Prostate gland (tissue), 2 donors: ENCODE measurements around the gene C1QL2.

ENCODE experiments used
- POLR2A ChIP-seq: fragments of 450-650 bp; IDR thresholded peaks from one replicate; pipeline ENCODE4 v1.6.1; 2016; ENCODE audit warnings: antibody characterized with exemption, mild to moderate bottlenecking
- POLR2AphosphoS5 ChIP-seq: sonication (generic); formaldehyde crosslinking; IDR thresholded peaks from one replicate; pipeline ENCODE4 v1.6.1; 2017; ENCODE audit warnings: antibody characterized with exemption
- TF ChIP-seq, protein P1 (sequence below), 4 experiments: fragments of 200-600 bp in 2 of 4; fragments of 450-650 bp in 2 of 4; sonication (generic) in 2 of 4; IDR thresholded peaks; 1 replicate in 3 of 4; 2 replicates in 1 of 4; pipeline ENCODE4 v1.5.1; 2016 to 2019; ENCODE audit warnings: antibody characterized with exemption in 4 of 4, mild to moderate bottlenecking in 2 of 4, moderate library complexity in 2 of 4

DNA sequence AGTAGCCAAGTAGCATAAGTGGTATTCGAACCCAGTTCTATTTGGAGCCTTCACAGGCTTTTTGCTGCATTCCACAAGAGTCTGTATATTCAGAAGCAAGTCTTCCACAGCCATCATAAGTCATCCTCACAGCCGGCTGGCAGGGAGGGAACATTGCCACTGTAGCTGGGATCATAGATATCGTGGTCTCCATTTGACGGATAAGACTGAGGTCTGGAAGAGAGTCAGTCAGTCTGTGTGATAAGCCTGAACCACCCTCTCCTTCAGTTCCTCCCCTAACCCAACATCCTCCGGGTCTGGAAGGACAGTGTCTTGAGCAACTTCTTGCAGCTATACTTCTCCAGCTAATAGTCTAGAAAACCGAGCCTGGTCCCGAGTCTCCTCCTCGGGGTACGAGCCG lies 17.0 kb upstream of the C1QL2 start:
- TF ChIP-seq, protein P1, sequence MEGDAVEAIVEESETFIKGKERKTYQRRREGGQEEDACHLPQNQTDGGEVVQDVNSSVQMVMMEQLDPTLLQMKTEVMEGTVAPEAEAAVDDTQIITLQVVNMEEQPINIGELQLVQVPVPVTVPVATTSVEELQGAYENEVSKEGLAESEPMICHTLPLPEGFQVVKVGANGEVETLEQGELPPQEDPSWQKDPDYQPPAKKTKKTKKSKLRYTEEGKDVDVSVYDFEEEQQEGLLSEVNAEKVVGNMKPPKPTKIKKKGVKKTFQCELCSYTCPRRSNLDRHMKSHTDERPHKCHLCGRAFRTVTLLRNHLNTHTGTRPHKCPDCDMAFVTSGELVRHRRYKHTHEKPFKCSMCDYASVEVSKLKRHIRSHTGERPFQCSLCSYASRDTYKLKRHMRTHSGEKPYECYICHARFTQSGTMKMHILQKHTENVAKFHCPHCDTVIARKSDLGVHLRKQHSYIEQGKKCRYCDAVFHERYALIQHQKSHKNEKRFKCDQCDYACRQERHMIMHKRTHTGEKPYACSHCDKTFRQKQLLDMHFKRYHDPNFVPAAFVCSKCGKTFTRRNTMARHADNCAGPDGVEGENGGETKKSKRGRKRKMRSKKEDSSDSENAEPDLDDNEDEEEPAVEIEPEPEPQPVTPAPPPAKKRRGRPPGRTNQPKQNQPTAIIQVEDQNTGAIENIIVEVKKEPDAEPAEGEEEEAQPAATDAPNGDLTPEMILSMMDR (IDR thresholded peaks at IDR 0.05): no peak
- TF ChIP-seq POLR2AphosphoS5 (no peak), POLR2A (no peak)
